Activated CD8-positive, alpha-beta T cell treated with anti-CD3 and anti-CD28 coated beads for 36 hours (primary cell): ENCODE measurements around the gene ISM1. TPM values are rescaled to one million over a fixed set of nuclear protein-coding genes. Genes with fewer than 3 reads are reported as not detected.

Experiments
- ATAC-seq: fragments of 200-7000 bp; cut with Tn5 transposase; one replicate; pipeline ENCODE4 v1.10.0; 2021; ENCODE audit warnings: mild to moderate bottlenecking, moderate library complexity
- CTCF ChIA-PET: fragments of 350-600 bp; sonication (Branson Sonifier 250); formaldehyde crosslinking; loops from one replicate; lab custom pipeline; 2021; ENCODE audit warnings: antibody characterized with exemption; lab: Charles Lee
- POLR2A ChIA-PET: fragments of 350-600 bp; sonication (Branson Sonifier 250); formaldehyde crosslinking; loops from one replicate; lab custom pipeline; 2021; ENCODE audit warnings: antibody characterized with exemption; lab: Charles Lee
- DNase-seq: peaks from one replicate; pipeline ENCODE4 v3.0.0-alpha.2; 2020
- H3K27ac Mint-ChIP-seq: one replicate; pipeline ENCODE4 v1.8.0; 2021; ENCODE audit warnings: mild to moderate bottlenecking, mixed read lengths
- H3K27me3 Mint-ChIP-seq: one replicate; pipeline ENCODE4 v1.8.0; 2021; ENCODE audit warnings: mixed read lengths
- H3K36me3 Mint-ChIP-seq: one replicate; pipeline ENCODE4 v1.8.0; 2021; ENCODE audit warnings: low read depth, mixed read lengths
- H3K4me1 Mint-ChIP-seq: one replicate; pipeline ENCODE4 v1.8.0; 2021; ENCODE audit warnings: low read depth, mixed read lengths
- H3K4me3 Mint-ChIP-seq: one replicate; pipeline ENCODE4 v1.8.0; 2021; ENCODE audit warnings: mild to moderate bottlenecking, moderate library complexity, mixed read lengths
- H3K9me3 Mint-ChIP-seq: one replicate; pipeline ENCODE4 v1.8.0; 2021; ENCODE audit warnings: mixed read lengths
- intact Hi-C: fragments of 100-400 bp; cut with micrococcal nuclease; formaldehyde crosslinking; loops from one replicate; pipeline ENCODE4 v1.10.0; 2022
- total RNA-seq, 2 experiments: library from RNA; stranded (reverse); gene quantifications; one replicate each; pipeline ENCODE4 v1.2.3, GENCODE V29; 2021
- TF ChIP-seq, protein P1 (sequence below): fragments of 200-600 bp; IDR thresholded peaks from one replicate; pipeline ENCODE4 v1.8.0; 2022; ENCODE audit warnings: antibody characterized with exemption, mild to moderate bottlenecking

Gene ISM1
- total RNA-seq, 2 experiments from 2014 or later: 0.77 to 1.4 TPM

DNA sequence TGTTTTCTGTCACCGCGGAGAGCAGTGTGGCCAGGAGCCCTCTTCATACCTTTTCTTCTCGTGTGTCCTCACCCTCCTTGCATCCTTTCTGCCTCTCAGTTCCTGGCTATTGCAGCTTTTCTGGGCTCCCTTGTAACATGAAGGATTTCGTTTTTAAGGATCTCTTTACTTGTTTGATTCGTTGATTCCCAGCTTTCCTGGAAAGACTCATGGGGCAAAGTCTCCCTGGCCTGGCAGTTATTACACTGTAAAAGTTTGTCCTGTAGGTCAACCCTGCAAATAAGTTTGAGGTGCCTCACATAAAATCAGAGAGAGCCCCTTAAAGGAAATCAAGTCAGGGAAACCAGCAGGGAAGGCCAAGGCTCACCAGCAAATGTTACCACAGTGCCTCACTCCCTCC lies 70.1 kb downstream of the ISM1 start:
- ChIA-PET POLR2A (no interaction called here), CTCF (interaction anchor here (0.8 kb wide), 1 partner anchor 11 kb away, joined by 3 read pairs; no protein-coding TSS in a partner anchor)
- intact Hi-C loops: no loop called here
- Mint-ChIP-seq H3K4me1 (no peaks in the 10 kb centered on the region), H3K27ac (no peak overlapping the region), H3K27me3 (no peaks in the 10 kb centered on the region), H3K4me3 (no peak overlapping the region), H3K9me3 (no peaks in the 10 kb centered on the region), H3K36me3 (no peaks in the 10 kb centered on the region)
- no peak for ATAC-seq
- TF ChIP-seq, protein P1, sequence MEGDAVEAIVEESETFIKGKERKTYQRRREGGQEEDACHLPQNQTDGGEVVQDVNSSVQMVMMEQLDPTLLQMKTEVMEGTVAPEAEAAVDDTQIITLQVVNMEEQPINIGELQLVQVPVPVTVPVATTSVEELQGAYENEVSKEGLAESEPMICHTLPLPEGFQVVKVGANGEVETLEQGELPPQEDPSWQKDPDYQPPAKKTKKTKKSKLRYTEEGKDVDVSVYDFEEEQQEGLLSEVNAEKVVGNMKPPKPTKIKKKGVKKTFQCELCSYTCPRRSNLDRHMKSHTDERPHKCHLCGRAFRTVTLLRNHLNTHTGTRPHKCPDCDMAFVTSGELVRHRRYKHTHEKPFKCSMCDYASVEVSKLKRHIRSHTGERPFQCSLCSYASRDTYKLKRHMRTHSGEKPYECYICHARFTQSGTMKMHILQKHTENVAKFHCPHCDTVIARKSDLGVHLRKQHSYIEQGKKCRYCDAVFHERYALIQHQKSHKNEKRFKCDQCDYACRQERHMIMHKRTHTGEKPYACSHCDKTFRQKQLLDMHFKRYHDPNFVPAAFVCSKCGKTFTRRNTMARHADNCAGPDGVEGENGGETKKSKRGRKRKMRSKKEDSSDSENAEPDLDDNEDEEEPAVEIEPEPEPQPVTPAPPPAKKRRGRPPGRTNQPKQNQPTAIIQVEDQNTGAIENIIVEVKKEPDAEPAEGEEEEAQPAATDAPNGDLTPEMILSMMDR: no peak
- DNase-seq: no peak

DNA sequence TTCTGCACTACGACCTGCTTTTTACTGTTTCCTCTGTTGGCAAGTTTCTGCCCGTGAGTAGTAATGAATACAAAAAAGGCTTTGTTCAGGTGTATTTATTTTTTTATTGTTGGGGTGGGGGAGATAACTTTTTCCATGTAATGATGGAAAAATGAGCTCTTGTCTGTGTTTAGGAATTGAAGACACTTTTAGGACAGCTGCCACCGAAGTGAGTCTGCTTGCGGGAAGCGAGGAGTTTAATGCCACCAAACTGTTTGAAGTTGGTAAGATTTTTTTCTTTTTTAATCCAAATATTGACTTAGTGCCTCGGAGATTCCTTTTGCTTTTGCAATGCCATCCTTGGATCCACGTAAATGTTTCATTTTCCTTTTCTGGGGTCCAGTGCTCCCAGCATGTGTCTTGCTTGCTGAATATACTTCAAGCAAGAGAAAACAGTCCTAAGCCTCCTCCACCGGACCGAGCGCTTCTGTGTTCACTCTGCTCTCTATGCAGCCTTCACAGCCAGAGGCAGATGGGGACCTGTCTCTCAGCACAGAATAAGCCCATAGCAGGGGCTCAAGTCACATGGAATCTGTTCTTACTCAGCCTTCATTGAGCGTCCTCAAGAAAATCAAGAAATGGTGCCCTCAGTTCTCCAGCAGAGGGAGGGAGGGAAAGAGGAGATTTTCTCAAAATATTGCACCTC lies 71.3 kb downstream of the ISM1 start:
- Mint-ChIP-seq H3K27me3 (no peaks in the 10 kb centered on the region), H3K27ac (no peak overlapping the region), H3K36me3 (no peaks in the 10 kb centered on the region), H3K9me3 (no peaks in the 10 kb centered on the region), H3K4me3 (no peak overlapping the region), H3K4me1 (no peaks in the 10 kb centered on the region)
- DNase-seq: no peak
- intact Hi-C loops: no loop called here
- ChIA-PET CTCF (interaction anchor here (0.8 kb wide), 1 partner anchor 10 kb away, joined by 3 read pairs; no protein-coding TSS in a partner anchor), POLR2A (no interaction called here)
- no peak for ATAC-seq
- TF ChIP-seq, protein P1: no peak

DNA sequence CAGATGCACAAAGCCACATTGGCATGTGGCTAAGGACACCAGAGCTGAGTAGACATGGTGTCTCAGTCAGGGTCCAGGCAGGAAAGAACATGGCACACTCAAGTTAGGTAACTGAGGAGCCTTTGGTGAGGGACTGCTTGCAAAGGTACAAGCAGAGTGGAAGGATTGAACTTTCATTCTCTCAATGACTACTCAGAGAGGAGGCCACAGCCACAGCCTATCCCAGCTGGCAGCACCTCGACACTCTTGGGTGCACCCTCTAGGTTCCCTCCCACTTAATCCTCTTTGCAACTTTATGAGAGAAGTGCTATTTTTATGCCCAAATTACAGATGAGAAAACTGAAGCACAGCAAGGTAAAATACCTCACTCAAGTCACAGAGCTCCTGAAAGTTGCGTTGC lies 73.4 kb downstream of the ISM1 start:
- ChIA-PET POLR2A (no interaction called here), CTCF (interaction anchor here (1.2 kb wide), 1 partner anchor 176 kb away, joined by 3 read pairs; no protein-coding TSS in a partner anchor)
- H3K4me3 Mint-ChIP-seq: no peak overlapping the region
- intact Hi-C loops: no loop called here
- H3K36me3 Mint-ChIP-seq: no peaks in the 10 kb centered on the region
- H3K27me3 Mint-ChIP-seq: no peaks in the 10 kb centered on the region
- H3K9me3 Mint-ChIP-seq: no peaks in the 10 kb centered on the region
- H3K27ac Mint-ChIP-seq: no peak overlapping the region
- DNase-seq: no peak
- H3K4me1 Mint-ChIP-seq: no peaks in the 10 kb centered on the region
- TF ChIP-seq, protein P1: no peak
- no peak for ATAC-seq

DNA sequence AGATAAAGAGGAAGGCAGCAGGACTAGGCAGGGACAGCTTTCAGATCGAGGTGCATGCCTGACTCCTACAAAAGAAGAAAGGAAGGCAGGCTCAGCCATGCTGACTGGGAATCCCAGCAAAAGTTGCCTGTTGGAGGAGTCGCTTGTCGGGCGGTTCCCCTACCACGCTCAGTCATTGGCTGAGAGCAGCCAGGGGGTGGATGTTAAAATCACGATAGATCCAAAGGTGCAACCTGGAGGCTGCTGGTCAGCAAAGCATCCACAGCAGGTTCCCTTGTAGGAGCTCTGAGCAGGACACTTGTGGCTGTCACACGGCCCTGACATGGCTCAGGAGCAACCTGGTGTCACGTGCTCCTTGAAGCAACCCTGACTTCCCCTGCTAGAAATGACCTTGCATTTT lies 74.6 kb downstream of the ISM1 start:
- CTCF ChIA-PET: no interaction called here
- no peak for DNase-seq

DNA sequence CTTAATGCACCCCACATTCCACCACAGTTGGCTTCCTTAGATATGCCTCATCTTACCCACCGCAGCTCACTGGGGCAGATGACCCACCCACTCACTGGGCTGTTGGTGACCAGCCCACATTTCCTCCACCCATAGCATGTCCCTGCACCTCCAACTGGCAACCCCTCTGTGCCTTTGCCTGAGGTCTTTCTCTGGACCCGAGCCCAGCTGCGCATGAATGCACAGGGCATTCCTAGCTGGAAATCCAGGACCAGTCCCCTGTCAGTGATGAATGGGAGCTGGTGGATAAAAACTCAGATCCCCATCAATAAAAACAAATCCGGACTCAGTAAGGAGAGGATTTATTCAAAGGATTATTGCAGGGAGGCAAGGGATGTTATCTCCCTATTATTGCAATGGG lies 75.0 kb downstream of the ISM1 start:
- no peaks in the 10 kb centered on the region for H3K27me3 Mint-ChIP-seq
- H3K36me3 Mint-ChIP-seq: no peaks in the 10 kb centered on the region
- ChIA-PET CTCF (no interaction called here), POLR2A (no interaction called here)
- intact Hi-C loops: no loop called here
- no peak for ATAC-seq
- H3K27ac Mint-ChIP-seq: no peak overlapping the region
- H3K4me1 Mint-ChIP-seq: no peaks in the 10 kb centered on the region
- TF ChIP-seq, protein P1: no peak
- DNase-seq: no peak
- no peak overlapping the region for H3K4me3 Mint-ChIP-seq
- H3K9me3 Mint-ChIP-seq: no peaks in the 10 kb centered on the region

More for the DNA sequence above, 74.6 kb downstream of the ISM1 start:
- H3K4me3 Mint-ChIP-seq: no peak overlapping the region
- ATAC-seq: no peak
- TF ChIP-seq, protein P1: no peak
- H3K27ac Mint-ChIP-seq: no peak overlapping the region
- intact Hi-C loops: no loop called here
- POLR2A ChIA-PET: no interaction called here
- H3K36me3 Mint-ChIP-seq: no peaks in the 10 kb centered on the region
- H3K27me3 Mint-ChIP-seq: no peaks in the 10 kb centered on the region
- H3K9me3 Mint-ChIP-seq: no peaks in the 10 kb centered on the region
- no peaks in the 10 kb centered on the region for H3K4me1 Mint-ChIP-seq
